Fibroblast of skin of back (primary cell): ENCODE measurements around the gene GRK5.
"Not testable (repeated sequence)": the region's sequence is repeated elsewhere in the genome, so short reads cannot be mapped to it uniquely, and the experiment has no call there.

Source experiments
- DNase-seq: peaks from one replicate; pipeline ENCODE4 v3.0.0-alpha.2; 2013

Gene GRK5

DNA sequence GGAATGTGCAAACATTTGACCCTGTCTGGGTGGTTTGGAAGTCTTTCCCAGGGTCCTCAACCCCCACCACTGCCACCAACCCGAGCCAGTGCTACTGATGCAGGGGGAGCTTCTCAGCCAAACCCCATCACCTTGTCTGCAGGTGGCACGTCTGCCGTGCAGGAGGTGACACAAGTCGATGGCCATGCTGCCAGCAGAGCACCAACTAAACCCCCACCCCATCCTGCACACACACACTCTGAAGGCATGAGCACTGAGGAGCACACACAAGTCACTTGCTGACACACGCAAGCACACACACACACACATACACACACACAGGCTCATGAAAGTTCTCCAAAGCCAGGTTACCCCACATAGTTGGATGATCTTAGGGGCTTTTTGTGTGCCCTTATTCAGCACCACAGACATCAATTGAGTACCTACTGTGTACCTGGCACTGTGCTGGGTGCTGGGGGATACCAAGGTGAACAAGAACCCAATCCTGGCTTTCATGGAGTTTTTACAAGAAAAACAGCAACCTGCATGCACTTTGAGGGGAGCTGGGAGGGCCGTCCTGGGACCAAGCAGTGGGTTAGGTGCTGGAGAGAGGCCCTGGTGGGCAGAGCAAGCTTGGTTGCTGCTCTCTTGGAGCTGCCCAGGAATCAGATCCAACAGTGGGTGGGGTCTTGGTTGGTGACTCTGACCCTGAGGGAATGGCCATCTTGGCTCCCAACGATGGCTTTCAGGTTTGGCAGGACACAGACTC, 216.3 kb downstream of the GRK5 start:
- no peak for DNase-seq

DNA sequence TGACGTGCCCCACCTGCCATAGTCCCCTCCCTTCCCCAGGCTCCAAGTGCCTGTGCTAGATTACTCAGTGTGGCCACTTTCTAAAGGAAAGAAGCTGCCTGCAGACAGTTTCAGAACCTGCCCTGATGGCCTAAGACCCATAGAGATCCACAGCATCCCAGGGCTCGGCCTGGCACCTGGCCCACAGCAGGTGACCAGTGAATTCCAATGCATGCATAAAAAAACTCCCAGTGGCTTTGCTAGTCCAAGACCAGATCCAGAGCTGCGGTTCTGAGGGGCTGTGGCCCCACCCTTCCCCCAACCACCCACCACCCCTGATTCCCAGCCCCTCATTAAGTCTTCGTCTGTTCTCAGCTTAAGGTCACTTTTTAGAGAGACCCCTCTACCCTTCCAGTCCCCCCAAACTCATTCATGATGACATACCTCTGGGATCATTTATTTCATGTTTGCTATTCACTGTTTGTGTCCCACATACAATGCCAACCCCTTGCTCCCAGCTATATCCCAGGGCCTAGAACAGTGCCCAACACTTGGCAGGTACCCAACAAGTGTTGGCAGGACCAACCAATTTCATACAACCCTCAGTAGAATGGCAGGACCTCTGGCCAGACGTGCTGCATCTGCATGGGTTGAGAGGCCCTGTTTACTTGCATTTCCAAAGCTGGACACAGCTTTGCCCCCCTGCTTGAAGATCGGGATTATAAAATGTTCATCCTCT, 217.0 kb downstream of the GRK5 start:
- DNase-seq, result no peak

DNA sequence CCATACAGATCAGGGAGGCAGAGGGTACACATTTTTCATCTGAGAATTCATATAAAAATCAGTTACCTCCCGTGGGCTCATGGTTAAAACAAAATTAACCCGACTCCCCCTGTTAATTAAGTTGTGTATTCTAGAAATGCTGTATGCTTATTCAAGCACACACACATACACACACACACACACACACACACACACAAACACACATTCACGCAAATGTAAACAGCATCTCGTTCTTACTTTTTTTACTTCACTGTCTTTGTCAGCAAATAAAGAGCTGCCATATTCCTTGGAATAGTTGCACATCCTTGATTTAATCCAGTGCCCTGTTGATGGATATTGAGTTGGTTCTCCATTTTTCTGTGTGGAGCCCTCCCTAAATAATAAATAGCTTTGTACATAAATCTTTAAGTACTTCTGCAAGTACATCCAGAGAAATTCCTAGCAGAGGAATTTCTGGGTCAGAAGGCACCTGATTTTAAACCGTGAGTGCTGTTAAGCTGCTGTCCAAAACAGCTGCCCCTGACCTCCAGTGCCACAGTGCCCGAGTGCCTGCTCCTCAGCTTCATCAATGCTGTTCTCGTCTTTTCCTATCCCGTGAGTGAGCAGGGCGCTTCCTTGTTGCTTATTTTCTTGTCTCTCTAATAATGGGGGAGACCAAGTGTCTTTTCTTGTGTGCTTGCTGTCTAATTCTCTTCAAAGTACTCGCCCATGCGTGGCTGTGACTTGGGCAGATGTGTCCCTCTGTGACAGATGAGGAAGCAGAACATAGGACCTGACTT, 217.9 kb downstream of the GRK5 start:
- DNase-seq, result no peak

DNA sequence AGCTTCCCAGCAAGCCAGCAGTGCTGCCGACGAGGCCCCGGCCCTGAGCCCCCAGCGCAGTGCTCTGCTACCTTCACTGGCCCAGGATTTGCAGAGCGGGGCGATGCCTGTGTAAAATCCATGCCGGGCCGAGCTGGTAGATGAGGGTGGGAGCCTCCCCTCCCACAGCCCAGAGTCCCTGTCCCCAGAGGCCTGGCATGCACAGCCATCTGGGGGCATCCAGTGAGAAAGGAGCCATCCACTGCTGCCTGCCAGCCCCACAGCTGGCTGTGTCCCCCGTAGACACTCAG, 218.5 kb downstream of the GRK5 start:
- DNase-seq, result no peak

DNA sequence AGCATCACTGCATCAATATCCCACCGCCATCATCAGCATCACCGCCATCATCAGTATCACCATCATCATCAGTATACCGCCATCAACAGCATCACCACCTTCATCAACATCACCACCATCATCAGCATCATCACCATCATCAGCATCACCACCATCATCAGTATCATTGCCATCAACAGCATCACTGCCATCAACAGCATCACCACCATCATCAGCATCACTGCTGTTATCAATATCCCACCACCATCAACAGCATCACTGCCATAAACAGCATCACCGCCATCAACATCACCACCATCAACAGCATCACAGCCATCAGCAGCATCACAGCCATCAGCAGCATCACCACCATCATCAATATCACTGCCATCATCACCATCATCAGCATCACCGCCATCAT, 219.3 kb downstream of the GRK5 start:
- DNase-seq, result no peak

DNA sequence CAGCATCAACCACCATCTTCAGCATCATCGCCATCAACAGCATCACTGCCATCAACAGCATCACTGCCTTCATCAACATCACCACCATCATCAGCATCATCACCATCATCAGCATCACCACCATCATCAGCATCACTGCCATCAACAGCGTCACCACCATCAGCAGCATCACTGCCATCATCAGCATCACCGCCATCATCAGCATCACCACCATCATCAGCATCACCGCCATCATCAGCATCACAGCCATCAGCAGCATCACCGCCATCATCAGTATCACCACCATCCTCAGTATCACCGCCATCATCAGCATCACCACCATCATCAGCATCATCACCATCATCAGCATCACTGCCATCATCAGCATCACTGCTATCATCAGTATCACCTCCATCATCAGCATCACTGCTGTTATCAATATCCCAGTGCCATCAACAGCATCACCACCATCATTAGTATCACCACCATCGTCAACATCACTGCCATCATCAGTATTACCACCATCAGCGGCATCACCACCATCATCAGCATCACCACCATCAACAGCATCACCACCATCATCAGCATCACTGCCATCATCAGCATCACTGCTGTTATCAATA, 220.0 kb downstream of the GRK5 start:
- no peak for DNase-seq

DNA sequence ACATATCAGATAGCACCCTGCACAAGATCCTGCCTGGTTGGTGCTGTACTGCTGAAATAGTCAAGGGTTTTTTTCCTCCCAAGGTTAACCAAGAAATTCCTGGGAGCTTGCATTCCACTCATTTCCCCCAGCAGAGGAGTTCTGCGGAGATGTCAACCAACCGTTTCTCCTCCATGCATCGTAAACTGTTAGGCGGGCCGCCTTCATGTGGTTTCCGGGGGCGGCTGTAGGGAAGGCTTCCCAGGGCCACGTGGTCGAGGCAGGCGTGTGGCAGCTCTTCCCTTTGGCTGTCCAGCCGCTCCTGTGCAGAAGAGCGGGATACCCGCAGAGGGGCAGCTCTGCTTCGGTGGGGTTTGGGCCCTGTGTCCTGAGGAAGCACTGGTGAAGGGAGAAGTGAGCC, 221.4 kb downstream of the GRK5 start:
- no peak for DNase-seq

DNA sequence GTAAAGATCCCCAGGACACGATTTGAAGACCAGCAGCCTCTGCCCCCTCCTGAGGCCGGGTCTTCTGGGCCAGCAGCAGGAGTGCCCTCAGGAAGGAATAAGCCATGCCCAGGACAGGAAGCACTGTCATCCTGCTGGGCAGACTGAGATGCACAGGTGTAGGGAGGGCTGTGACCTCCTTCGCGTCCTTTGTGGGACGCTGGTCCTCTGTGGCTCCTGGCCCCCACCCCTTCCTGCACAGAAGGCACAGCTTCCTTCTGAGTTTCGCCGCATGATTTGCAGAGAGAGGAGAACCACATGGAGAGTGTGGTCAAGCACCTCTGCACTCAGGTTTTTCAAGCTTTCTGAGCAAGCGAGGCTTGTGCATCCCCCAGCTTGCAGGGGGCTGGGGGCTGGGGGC, 222.4 kb downstream of the GRK5 start:
- no peak for DNase-seq

DNA sequence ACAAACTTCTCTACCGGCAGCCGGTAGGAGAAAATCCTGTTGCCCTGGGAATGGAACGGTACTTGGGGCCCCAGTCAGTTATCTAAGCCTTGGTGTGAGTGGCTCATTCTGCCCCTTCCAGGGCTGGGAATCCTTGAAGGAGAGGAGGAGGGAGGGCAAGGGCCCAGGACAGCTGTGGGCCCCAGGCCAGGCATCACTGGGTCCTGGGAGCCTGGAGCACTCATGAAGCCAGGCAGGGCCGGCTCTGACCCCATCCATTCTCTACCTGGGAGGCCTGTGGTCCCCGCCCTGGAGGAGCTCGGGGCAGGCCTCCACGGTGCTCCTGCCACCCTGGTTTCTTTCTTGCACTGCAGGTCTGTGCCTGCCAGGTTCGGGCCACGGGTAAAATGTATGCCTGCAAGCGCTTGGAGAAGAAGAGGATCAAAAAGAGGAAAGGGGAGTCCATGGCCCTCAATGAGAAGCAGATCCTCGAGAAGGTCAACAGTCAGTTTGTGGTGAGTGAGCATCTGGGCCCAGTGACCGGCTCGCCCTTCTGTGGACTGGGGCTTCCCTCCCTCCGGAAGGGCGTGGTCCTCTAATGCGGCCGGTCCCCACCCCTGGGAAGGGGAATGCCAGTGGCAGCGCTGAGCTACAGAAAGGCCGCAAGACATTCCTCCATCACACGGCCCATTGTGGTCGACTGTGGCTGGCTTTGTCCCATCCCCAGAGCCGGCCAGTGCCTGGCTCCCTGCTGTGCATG, 223.8 kb downstream of the GRK5 start:
- DNase-seq, result peak; percentile 45

DNA sequence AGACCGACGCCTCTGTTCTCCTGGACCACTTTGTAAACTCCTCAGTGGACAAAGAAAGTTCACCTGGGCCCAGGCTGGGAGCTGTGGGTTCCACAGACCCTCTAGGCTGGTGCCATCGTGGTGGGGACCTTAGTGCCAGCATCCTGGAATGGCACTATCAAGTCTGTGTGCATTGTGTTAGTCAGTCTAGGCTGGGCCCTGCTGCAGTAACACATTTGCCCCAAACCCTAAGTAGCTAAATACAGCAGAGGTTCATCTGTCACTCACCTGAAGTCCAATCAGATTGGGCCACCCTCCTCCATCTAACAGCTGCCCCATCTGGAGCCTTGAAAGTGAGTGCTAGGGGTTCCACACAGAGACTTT, 224.4 kb downstream of the GRK5 start:
- no peak for DNase-seq

DNA sequence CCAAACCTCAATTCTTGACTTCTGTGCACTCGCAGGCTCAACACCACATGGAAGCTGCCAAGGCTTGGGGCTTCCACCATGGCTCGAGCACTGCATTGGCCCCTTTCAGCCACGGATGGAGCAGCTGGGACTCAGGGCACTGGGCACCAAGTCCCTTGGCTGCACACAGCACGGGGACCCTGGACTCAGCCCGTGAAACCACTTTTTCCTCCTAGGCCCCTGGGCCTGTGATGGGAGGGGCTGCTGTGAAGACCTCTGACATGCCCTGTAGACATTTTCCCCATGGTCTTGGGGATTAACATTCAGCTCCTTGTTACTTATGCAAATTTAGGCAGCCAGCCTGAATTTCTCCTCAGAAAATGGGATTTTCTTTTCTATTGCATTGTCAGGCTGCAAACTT, 227.6 kb downstream of the GRK5 start:
- not testable (repeated sequence) for DNase-seq

DNA sequence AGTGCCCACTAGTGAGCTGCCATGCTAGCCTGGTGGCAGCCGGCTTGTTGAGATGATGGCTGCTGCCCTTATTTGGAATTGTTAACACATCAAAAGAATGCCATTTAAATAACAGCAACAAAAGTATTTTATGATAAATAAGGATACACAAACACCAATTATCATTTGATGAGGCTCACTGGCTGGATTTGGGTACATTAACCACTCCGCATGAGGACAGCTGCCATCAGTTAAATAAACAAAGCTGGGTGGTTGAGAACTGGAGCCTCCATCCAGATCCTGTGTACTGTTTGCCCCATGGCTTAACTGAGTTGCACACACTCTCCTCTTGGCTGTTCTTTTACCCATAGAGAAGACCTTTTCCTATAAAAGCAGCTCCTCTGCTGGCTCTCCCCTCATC, 231.3 kb downstream of the GRK5 start:
- DNase-seq, result no peak

DNA sequence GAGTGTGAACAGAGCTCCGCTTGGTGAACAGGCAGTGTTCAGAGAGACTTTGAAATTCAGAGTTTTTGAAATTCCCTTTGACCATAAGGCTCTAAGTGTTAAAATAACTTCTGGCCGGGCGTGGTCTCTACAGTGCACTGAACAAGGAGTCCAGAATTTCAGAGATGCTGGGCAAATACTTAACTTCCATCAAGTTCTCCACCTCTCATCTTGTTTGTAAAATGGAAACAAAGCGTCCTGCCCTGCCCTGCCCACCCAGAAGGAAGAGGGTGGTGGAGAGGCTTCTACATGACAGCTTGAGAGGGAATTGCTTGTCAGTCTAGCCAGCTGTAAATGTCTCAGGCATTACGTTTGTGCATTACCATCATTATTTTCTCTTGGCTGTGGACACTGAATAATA, 232.6 kb downstream of the GRK5 start:
- DNase-seq, result no peak

DNA sequence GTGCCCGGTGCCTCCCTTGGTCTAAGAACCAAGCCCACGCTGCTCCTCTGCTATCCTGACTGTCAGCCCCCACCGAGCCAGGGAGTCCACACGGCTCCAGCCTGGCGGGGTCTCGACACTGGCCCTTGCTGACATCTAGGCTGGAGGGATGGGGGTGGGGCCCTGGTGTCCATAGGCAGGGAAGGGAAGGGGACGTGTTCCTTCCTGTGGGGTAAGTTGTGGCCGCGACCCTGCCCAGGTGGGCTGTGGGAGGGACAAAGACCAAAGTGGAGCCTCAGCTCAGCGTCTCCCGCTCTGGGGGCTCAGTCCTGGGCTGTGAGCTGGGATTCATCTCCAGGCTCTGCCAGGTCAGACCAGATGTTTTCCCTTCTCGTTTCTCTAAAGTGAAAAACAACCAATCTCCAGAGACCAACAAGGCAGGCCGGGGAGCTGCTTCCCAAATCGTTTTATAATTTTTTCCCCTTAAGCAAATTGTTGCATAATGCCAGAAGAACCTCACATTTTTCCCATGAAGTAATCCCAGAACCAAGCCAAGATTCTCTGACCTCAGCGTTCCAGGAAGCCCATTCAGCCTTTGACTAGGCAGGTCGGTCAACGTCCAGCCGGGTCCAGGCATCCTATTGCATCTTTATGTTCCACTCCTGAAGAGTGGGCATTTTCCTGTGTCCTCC, 233.9 kb downstream of the GRK5 start:
- peak; percentile 50 for DNase-seq

DNA sequence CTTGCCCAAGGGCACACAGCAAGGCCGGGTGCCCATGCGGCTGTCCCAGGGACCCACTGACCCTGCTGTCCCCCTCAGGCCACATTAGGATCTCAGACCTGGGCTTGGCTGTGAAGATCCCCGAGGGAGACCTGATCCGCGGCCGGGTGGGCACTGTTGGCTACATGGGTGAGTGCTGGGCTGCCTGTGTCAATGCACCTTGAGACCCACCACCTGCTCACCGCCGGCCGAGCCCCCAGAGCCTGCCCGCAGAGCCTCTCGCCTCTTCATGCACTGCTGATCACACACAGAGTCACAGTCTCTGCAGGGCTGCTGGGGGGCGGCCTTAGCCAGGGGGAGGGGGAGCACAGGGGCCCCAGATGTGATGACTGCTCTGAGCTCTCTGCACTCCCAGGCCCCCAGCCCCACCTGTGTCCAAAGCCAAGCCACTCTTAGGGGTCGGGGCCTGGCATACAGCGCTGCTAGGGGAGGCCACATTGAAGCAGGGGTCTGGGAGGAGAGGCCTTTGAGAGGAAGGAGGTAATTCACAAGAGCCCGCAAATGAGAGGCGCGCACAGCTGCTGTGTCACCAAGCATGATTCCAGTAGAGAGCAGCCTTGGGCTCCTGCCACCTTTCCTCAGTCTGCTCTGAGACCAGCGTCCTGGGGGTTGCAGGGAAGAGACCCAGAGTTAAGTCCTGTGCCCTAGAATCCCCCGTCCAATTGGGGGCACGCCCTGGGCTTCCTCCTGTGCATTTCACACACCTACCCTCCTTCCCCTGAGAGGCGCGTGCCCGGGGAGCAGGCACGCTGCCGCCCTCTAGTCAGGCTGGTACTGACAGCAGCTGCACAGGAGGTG, 234.8 kb downstream of the GRK5 start:
- no peak for DNase-seq

DNA sequence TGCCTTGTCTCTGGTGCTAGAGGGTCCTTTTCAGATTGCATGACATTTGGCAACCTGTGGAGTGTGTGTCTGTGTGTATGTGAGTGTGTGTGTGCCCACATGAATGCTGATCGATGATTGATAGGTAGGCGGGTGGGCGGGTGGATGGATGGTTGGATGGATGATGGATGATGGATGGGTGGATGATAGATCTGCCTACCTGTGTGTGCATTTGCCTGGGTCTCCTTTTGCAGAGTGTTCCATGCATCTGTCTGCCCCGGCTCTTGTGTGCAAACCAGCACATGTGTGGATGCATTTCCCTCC, 235.3 kb downstream of the GRK5 start:
- no peak for DNase-seq

DNA sequence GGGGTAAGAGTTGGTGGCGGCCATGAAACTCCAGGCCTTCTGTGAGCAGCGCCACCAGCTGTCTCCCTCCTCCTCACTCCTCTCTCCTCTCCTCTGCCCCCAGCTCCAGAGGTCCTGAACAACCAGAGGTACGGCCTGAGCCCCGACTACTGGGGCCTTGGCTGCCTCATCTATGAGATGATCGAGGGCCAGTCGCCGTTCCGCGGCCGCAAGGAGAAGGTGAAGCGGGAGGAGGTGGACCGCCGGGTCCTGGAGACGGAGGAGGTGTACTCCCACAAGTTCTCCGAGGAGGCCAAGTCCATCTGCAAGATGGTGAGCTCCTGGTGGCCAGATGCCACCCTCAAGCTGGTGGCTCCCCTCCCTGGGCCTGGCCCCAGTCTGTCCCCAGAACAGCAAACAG, 236.1 kb downstream of the GRK5 start:
- DNase-seq, result no peak

DNA sequence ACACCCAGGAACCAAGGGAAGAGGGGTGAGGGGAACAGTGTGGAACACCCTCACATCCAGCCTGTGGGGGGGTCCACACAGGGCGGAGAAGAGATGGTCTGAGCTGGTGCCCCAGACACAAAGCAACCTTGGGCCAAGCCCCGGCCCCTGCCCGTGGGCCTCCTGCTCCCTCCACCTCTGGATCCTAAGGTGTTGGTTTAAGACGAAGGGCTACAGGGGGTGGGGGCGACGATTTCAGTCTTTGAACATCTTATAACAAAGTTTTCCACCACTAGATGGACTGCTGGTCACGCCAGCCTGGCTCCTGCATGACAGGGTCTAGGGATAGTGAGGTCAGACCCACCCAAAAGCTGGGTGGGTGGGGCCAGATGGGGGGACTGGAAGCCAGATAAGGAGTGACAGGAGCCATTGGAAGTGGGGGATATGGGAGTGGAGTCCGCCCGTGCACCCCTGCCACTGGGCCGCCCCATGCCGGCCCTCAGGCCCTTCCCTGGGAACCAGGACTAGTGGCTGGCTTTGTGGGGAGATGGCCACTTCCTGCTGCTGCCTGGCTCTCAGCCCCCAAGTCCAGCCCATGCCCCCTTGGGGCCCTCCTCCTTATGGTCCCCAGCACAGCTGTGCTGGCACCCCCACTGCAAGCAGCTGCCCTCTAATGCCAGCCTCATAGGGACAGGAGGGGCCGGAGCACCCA, 236.7 kb downstream of the GRK5 start:
- no peak for DNase-seq

DNA sequence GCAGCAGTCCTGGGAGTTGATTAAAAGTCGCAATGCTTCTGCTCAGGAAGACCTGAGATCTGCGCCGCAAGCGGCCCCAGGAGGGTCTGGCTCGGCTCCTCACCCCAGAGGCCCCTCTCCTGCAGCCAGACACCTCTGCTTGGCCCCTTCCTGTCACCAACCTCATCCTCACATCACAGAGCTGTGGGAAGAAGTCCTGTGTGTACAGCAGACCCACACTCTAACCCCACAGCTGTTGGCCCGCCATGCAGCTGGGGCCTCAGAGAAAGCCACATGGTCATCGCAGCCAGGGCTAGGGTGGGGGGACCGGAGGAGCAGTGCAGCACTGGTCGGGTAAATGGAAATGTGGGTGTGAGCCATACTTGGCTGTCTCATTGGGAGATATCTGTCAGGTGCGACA, 237.5 kb downstream of the GRK5 start:
- DNase-seq, result no peak

DNA sequence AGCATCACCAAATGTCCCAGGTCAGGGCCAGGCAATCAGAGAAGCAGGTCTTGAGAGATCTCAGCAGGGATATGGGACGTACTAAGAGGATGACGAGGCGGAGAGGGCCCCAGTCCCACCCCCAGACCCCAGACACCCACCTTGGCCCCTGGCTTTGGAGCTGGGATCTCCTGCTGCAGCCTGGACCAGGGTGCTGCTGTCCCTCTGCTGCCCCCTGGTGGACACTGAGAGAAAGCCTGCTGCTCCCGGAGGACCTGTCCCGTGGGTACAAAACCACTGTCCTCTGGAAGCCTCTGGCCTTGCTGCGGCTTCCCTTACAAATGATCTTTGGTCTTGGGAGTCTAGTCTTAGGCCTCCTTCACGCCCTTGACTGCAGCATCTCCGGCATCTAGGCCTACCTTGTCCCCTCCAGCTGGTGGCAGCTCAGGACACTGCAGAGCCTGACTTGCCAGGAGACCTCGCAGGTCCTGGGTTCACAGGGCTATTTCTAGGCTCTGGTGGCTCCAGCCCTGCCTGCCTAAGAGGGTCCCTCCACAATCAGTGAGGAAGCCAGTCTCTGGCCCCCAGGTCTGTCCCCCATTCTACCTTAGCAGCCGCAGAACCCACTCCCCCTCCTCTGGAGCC, 238.1 kb downstream of the GRK5 start:
- peak; percentile 68 for DNase-seq
